ENCODE results near the gene LZIC. TPM values are rescaled to one million over a fixed set of nuclear protein-coding genes. Genes with fewer than 3 reads are reported as not detected.

Gene LZIC
- polyA plus RNA-seq, 1 donor (not counting 4 experiments of a cell fraction or from before 2014, with no cell fraction given) = 22.5 TPM

GRCh38 chr1:9908871-9909233 lies 34.3 kb downstream of the LZIC start:
- dilution Hi-C loops (cut with MboI; ENCODE audit: extremely low pct_ligation_motif_present, low sequenced_read_pairs) = no loop called here
- Histone ChIP-seq H3K4me3 (ENCODE audit: control insufficient read depth in 2 of 3, extremely low read depth in 1 of 3, insufficient read depth in 2 of 3, low read depth in 1 of 3, low read length in 3 of 3) (peak overlapping the region; percentile 83 to 93 (median 86)), H3K79me2 (ENCODE audit: control insufficient read depth, insufficient read depth, low read length) (peaks cover 40% of the 10 kb centered on the region), H3K9me3 (ENCODE audit: control insufficient read depth, low read depth, low read length) (no peaks in the 10 kb centered on the region), H3K36me3 (ENCODE audit: control insufficient read depth in 2 of 2, extremely low read depth in 1 of 2, insufficient read depth in 2 of 2, low read length in 2 of 2) (no peaks in the 10 kb centered on the region), H3K4me1 (ENCODE audit: control insufficient read depth, extremely low read depth, insufficient read depth, low read length) (peaks cover 45% of the 10 kb centered on the region), H3K9ac (ENCODE audit: control insufficient read depth, extremely low read depth, insufficient read depth, low read length) (peak overlapping the region; percentile 78), H3K27ac (ENCODE audit: control insufficient read depth, insufficient read depth, low read length) (peak overlapping the region; percentile 65), H3K4me2 (ENCODE audit: control insufficient read depth, extremely low read depth, insufficient read depth, low read depth, low read length) (peak overlapping the region; percentile 98), H2AFZ (ENCODE audit: control insufficient read depth, low read length) (no peak overlapping the region), H3K9me1 (ENCODE audit: control insufficient read depth, extremely low read depth, insufficient read depth, low read length) (no peaks in the 10 kb centered on the region), H4K20me1 (ENCODE audit: control insufficient read depth, extremely low read depth, insufficient read depth, low read length) (no peaks in the 10 kb centered on the region), H3K27me3 (ENCODE audit: control insufficient read depth, extremely low read depth, insufficient read depth, low read length) (no peaks in the 10 kb centered on the region)
- FAIRE-seq (peak; percentile 51), DNase-seq (ENCODE audit: low read depth, low spot score) (no peak)
- TF ChIP-seq, protein P1, sequence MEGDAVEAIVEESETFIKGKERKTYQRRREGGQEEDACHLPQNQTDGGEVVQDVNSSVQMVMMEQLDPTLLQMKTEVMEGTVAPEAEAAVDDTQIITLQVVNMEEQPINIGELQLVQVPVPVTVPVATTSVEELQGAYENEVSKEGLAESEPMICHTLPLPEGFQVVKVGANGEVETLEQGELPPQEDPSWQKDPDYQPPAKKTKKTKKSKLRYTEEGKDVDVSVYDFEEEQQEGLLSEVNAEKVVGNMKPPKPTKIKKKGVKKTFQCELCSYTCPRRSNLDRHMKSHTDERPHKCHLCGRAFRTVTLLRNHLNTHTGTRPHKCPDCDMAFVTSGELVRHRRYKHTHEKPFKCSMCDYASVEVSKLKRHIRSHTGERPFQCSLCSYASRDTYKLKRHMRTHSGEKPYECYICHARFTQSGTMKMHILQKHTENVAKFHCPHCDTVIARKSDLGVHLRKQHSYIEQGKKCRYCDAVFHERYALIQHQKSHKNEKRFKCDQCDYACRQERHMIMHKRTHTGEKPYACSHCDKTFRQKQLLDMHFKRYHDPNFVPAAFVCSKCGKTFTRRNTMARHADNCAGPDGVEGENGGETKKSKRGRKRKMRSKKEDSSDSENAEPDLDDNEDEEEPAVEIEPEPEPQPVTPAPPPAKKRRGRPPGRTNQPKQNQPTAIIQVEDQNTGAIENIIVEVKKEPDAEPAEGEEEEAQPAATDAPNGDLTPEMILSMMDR (optimal IDR thresholded peaks at IDR 0.05 in 1 of 3, IDR thresholded peaks at IDR 0.05 in 1 of 3, conservative IDR thresholded peaks at IDR 0.05 in 1 of 3; ENCODE audit: extremely low read depth in 1 of 3, insufficient read depth in 2 of 3, low read length in 3 of 3) = no peak
- TF ChIP-seq EZH2 (IDR thresholded peaks at IDR 0.05; ENCODE audit: low read length) = no peak

GRCh38 chr1:9907441-9907840 lies 35.8 kb downstream of the LZIC start:
- FAIRE-seq (peak; percentile 78), DNase-seq (ENCODE audit: low read depth, low spot score) (no peak)
- Histone ChIP-seq H3K27me3 (ENCODE audit: control insufficient read depth, extremely low read depth, insufficient read depth, low read length) (no peaks in the 10 kb centered on the region), H4K20me1 (ENCODE audit: control insufficient read depth, extremely low read depth, insufficient read depth, low read length) (no peaks in the 10 kb centered on the region), H3K4me3 (ENCODE audit: control insufficient read depth in 2 of 3, extremely low read depth in 1 of 3, insufficient read depth in 2 of 3, low read depth in 1 of 3, low read length in 3 of 3) (peak overlapping the region in 1 of 3 experiments; percentile 4), H3K9me1 (ENCODE audit: control insufficient read depth, extremely low read depth, insufficient read depth, low read length) (no peaks in the 10 kb centered on the region), H3K36me3 (ENCODE audit: control insufficient read depth in 2 of 2, extremely low read depth in 1 of 2, insufficient read depth in 2 of 2, low read length in 2 of 2) (no peaks in the 10 kb centered on the region), H3K27ac (ENCODE audit: control insufficient read depth, insufficient read depth, low read length) (peak overlapping the region; percentile 29), H3K4me1 (ENCODE audit: control insufficient read depth, extremely low read depth, insufficient read depth, low read length) (peaks cover 46% of the 10 kb centered on the region), H3K9me3 (ENCODE audit: control insufficient read depth, low read depth, low read length) (no peaks in the 10 kb centered on the region), H3K4me2 (ENCODE audit: control insufficient read depth, extremely low read depth, insufficient read depth, low read depth, low read length) (peak overlapping the region; percentile 57), H3K79me2 (ENCODE audit: control insufficient read depth, insufficient read depth, low read length) (peaks cover 49% of the 10 kb centered on the region), H3K9ac (ENCODE audit: control insufficient read depth, extremely low read depth, insufficient read depth, low read length) (no peak overlapping the region), H2AFZ (ENCODE audit: control insufficient read depth, low read length) (no peak overlapping the region)
- dilution Hi-C loops (cut with MboI; ENCODE audit: extremely low pct_ligation_motif_present, low sequenced_read_pairs) = no loop called here
- TF ChIP-seq, protein P1 (optimal IDR thresholded peaks at IDR 0.05 in 1 of 3, IDR thresholded peaks at IDR 0.05 in 1 of 3, conservative IDR thresholded peaks at IDR 0.05 in 1 of 3; ENCODE audit: extremely low read depth in 1 of 3, insufficient read depth in 2 of 3, low read length in 3 of 3) = no peak
- no peak for TF ChIP-seq EZH2 (IDR thresholded peaks at IDR 0.05; ENCODE audit: low read length)
